Renal cortical epithelial cell (primary cell): ENCODE results near the gene FBXO45. TPM values are rescaled to one million over a fixed set of nuclear protein-coding genes. Genes with fewer than 3 reads are reported as not detected.
A peak's percentile ranks its signal among the peaks of the same experiment; 100 is the strongest.
"Not testable (repeated sequence)": the region's sequence is repeated elsewhere in the genome, so short reads cannot be mapped to it uniquely, and the experiment has no call there.

Source experiments
- DNase-seq: peaks from one replicate; pipeline ENCODE4 v3.0.0-alpha.2; 2011; ENCODE audit warnings: low read depth
- total RNA-seq: library from RNA; depleted of rRNA; stranded (reverse); fragments of >200 nt; gene quantifications from 2 replicates; pipeline ENCODE4 v1.2.3, GENCODE V29; 2014

The FBXO45 gene
- total RNA-seq, 1 donor from 2014 or later: 13.7 TPM

- no peak for DNase-seq
Measured at GRCh38 chr3:196619223-196619622, 50.8 kb downstream of the FBXO45 start.

GRCh38 chr3:196619627-196620026 is 51.2 kb downstream of the FBXO45 start:
- not testable (repeated sequence) for DNase-seq

DNA sequence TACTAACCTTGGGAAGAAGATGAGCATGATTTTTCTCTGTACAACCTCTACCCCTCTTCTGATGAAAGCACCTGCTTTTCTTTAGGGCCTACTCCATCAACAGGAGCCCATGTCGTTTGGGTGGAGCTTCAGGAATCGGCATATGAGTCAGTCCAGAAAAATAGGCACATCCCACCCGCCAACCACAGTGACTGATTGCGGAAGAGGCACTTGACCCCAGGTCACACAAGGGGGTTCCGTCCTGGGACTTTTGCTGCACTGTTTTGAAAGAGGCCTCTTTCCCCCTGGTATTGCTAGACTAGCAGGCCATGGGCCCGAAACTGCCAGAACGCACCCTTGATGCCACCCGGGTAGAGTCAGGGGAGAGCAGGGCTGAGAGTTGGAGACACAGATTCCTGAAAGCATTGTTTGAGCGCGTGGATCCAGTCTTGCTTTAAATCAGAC is 51.7 kb downstream of the FBXO45 start:
- no peak for DNase-seq

DNA sequence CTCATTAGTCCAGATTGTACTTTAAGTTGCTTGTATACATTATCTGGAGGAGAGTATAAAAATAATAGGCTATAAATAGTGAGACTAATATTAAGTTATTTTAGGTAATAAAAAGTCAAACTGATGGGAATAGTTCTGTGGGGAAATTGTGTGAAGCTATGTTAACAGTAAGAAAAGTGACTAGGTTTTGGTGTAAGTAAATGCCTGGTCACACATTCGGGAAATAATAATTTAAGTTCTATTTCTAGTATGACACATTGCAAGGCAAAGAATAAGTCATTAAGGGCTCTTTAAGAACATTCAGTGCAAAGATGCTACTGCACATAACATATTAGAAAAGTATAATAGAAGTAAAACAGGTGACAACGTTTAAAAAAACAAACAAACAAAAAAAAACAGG is 52.2 kb downstream of the FBXO45 start:
- no peak for DNase-seq

- DNase-seq: no peak
Measured at GRCh38 chr3:196621611-196622010, 53.2 kb downstream of the FBXO45 start.

DNA sequence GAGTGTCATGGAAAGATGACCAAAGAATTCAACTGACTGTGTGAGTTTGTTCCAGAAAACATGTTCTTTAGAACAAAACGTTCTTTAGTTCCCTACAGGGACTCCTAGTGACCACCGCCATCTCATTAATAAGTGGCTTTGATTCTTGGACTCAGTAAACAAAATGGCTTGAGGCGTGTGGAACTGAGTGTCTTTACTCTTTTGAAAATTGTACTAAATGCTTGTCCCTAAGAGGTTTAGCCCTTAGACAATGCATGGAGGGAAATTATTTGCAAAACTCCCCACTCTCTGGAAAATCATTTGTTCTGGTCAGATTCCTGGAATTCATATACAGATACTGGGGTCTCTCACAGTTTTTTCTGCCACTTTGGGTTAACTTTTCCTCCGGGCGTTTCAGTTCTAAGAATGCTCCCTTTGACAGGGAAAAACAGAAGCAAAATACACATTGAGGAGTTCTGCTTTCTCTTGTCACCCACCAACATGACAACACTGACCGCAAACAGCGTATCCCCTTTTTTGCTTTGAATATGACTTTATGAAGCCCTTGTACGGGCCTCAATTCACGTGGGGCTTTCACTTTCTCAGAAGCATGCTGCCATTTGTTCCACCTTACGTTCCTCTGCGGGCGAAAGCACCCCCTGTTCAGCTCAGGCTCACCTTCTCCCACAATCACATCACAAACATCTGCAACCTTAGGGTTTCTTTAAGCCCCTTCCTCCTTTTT is 55.8 kb downstream of the FBXO45 start:
- no peak for DNase-seq

DNA sequence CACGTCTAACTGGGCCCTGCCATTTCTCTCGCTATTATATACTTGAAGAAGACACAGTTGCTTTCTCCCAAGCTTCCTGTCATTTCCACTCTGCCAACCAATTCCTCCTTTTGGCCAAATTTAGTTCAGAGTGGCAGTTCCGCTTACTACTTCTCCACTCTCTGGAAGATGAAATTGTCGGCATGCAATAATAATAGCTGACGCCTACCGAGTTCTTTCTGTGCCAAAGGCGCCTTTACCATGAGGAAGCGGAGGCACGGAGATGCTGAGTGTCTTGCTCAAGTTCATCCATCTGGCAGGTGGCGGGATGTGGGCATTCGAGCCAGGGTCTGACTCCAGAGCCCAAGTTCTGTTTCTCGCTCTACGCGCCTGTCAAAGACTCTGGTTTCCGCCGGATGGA is 56.4 kb downstream of the FBXO45 start:
- DNase-seq: no peak

- no peak for DNase-seq
Measured at GRCh38 chr3:196625331-196625730, 56.9 kb downstream of the FBXO45 start.

DNA sequence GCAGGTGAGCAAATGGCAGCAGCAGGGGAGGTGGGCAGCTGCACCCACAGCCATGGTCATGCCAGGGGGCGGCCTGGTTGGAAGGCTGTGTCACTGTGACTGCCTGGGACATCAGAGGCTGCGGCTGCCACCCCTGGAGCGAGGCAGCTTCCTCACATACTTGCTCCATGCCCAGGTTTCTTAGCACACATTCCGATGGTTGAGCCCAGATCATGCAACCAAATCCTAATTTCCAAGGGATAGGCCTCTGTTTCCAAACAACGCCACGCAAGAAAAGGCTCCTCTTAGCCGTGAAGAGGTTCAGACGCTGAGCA is 59.4 kb downstream of the FBXO45 start:
- DNase-seq: no peak

- no peak for DNase-seq
Measured at GRCh38 chr3:196629228-196629627, 60.8 kb downstream of the FBXO45 start.

- no peak for DNase-seq
Measured at GRCh38 chr3:196631682-196632045, 63.2 kb downstream of the FBXO45 start.

DNA sequence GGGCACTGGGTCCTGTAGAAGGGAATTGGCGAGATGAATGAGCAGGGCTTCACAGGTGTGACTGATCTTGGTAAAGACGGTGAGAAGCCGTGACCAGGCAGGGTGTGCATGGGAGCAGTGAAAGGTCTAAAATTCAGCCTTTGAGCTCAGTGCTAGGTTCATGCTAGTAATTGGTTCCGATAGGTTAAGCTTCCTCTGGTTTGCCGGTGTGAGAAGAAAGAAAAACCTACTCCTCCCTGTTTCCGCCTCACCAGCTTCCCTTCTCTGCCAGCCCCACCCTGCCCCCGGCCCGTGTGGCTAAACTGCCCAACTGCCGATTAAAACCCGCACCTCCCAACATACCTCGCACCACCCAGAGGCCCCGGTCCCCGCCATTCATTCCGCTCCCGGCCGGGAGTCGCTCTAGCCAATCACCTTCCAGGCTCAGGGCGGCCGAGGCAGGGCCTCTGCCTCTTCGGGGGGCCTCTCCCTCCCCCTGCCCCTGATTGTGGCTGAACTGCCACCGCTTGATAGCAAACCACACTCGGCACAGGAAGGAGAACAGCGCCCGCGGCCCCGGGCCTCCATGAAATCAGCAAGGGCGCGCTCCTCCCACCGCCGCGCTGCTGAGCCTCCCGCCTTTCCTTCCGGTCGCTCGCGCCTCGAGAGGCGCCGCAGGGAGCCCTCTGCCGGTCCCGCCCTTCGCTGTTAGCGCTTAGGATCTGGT is 63.7 kb downstream of the FBXO45 start:
- DNase-seq: peak; percentile 35

GRCh38 chr3:196633555-196634151 is 65.2 kb downstream of the FBXO45 start:
- DNase-seq: no peak

GRCh38 chr3:196634224-196634623 is 65.8 kb downstream of the FBXO45 start:
- DNase-seq: no peak

- no peak for DNase-seq
Measured at GRCh38 chr3:196634829-196635228, 66.4 kb downstream of the FBXO45 start.

DNA sequence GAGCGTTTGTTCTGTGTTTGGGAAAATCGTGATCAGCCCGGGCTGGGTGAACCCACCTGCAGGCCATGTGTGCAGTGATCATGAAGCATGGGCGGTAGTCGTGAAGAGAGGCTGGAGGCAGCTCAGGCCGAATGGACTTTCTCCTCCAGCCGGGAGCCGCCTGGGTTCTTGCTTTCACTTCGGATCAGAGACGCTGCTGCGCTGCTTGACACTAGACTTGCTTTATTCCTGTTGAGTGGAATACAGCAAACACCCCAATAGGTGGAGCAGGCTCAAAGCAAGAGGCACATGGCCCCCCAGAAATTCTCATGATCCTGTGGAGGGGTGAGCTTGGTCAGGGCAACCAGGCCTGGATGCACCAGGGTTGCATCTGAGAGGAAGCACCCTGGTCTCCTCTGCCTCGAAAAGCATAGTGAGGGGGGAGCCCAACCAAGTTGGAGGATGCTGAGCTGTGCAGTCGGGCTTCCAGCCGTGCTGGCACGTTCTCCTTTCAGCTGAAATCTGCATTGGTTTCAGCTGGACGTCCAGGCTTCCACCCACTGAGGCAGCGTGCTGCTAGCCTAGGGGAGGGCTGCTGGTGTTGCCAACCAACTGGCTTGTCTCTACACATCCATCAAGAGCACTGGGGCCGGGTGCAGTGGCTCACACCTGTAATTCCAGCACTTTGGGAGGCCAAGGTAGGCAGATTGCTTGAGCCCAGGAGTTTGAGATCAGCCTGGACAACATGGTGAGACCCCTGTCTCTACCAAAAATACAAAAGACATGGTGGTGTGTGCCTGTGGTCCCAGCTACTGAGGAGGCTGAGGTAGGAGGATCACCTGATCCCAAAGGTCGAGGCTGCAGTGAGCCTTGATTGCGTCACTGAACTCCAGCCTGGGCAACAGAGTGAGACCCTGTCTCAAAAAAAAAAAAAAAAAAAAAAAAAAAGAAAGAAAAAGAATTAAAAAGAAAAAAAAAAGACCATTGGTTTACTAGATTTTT is 68.2 kb downstream of the FBXO45 start:
- no peak for DNase-seq

GRCh38 chr3:196637941-196638340 is 69.5 kb downstream of the FBXO45 start:
- not testable (repeated sequence) for DNase-seq

Other genes starting within 250 kb of the FBXO45 start
- not detected in 2 replicates for gene TM4SF19, start 230.3 kb upstream of the FBXO45 start, total RNA-seq
- 13.9 and 31.6 TPM in 2 replicates for gene UBXN7, start 136.2 kb upstream of the FBXO45 start, total RNA-seq
- gene RNF168, start 64.9 kb upstream of the FBXO45 start, total RNA-seq: 11.3 and 14.1 TPM in 2 replicates
- gene SMCO1, start 53.3 kb upstream of the FBXO45 start, total RNA-seq: not detected in 2 replicates
- gene WDR53, start 106 bp upstream of the FBXO45 start, total RNA-seq: 5.2 and 7.4 TPM in 2 replicates
- 0.20 and 1.9 TPM in 2 replicates for gene NRROS, start 71.0 kb downstream of the FBXO45 start, total RNA-seq
- gene CEP19, start 143.6 kb downstream of the FBXO45 start, total RNA-seq: 2.8 and 6.5 TPM in 2 replicates
- gene PIGX, start 143.7 kb downstream of the FBXO45 start, total RNA-seq: 17.7 and 33.0 TPM in 2 replicates
- gene PAK2, start 171.2 kb downstream of the FBXO45 start, total RNA-seq: 54.5 and 249 TPM in 2 replicates